Skin of body (tissue), 2 donors: Measurements from ENCODE around the gene GHR. TPM values are rescaled to one million over a fixed set of nuclear protein-coding genes. Genes with fewer than 3 reads are reported as not detected.
"Not testable (repeated sequence)": the region's sequence is repeated elsewhere in the genome, so short reads cannot be mapped to it uniquely, and the experiment has no call there.

Source experiments
- DNase-seq: peaks from one replicate; lab custom pipeline; 2025; lab: John Stamatoyannopoulos, UW
- total RNA-seq: library from RNA; depleted of rRNA; stranded (reverse); fragments of >200 nt; gene quantifications from one replicate; pipeline ENCODE4 v1.2.3, GENCODE V29; 2014

The GHR gene
- total RNA-seq, 1 donor from 2014 or later, result 25.4 TPM

- peak; percentile 66 for DNase-seq
Observed at GRCh38 chr5:42566652-42567295, 143.5 kb downstream of the GHR start.

GRCh38 chr5:42569325-42569724 is 146.1 kb downstream of the GHR start:
- no peak for DNase-seq

DNA sequence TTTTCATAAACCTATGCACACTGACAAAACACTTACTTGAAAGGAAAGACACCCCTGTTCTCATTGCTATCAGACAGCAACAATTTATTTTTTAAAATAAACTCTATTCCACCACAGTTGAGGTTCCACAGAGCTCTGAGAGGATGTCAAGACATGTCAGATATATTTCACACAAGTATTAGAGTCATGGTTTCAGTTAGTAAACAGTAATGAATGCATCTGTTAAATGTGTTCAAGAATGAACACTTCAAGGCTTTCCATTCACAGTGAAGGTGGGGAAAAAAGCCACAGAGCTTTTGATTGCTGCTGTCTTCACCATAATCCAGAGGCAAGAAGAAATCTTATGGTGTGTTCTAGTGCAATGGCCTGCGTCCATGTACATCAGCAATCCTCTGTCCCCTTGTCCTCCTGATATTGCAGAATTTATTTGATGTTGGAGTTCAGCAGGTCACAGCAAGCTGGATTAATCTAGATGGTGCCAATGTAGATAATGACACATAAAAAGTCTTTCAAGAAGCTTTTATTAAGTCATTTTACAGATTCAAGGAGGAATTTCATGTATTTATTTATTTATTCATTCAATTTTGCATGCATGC is 146.8 kb downstream of the GHR start:
- no peak for DNase-seq

DNA sequence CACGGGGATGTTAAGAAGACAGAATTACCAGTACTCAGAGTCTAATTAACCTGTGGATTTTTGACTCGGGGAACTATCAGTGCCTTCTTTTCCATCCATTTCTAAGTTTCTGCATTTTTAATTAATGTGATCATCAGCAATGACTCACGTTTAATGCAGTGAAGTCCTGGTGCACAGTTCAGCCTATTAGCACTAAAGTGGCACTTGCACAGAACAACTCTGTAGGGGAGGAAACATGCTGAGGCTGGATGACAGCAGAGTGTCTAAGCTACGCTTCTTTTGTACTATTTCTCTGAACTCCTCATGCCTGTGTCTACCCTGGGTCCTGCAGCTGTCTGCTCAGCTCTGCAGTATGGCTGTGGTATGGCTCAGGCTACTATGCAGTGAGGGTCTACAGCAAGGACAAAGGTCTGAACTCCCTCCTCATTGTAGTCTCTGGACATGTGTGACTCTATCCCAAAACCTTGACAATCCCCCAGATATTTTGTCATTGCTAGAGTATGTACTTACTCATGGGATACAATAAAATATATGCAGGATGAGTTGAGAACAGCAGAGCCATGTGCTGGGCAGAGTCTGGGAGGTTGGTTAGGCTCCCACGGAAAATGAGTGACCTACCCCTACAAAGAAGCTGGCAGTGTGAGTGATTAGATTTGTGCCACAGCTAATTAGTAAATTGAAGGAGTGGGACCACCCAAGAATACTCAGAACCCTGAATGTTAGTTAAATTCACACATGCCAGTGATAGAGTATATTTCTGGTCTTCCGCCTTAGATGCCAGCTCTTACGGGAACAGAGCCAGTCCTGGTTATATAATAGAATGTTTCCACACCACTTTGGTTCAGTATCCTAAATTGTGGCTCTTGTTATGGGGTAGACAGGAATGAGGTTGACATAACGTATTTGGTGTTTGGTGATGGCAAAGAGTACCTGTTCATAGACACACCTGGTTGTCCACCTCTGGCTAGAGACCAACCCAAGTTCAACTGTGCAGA is 148.0 kb downstream of the GHR start:
- DNase-seq, result no peak

DNA sequence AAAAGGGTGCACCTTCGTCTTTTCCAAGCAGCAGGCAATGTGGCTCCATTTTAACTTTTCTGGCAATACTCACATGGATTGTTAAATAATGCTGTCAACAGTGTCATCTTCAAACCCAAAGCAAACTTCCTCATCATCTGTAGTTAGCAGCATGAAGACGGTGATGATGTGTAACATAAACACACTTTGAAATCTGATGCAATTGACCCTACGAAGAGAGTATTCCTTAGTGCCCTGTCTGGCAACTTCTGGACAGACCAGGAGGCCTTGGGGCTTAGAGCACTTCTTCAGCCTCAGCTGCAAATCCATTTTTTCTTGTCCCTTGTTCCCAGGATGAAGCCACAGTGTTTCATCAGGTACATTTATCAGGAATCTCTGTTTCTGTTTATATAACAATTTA is 149.1 kb downstream of the GHR start:
- no peak for DNase-seq

- no peak for DNase-seq
Observed at GRCh38 chr5:42573386-42573785, 150.1 kb downstream of the GHR start.

DNA sequence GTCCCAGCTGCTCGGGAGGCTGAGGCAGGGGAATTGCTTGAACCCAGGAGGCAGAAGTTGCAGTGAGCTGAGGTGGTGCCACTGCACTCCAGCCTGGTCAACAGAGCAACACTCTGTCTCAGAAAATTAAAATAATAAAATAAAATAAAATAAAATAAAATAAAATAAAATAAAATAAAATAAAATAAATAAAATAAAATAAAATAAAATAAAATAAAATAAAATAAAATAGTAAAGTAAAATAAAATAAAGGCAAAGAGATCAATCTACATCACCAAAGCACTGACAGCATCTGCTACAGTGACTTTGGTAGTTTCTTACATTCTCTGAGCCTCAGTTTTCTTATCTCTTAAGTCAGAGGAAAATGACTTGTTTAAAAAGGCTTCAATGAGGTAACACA is 152.7 kb downstream of the GHR start:
- not testable (repeated sequence) for DNase-seq

DNA sequence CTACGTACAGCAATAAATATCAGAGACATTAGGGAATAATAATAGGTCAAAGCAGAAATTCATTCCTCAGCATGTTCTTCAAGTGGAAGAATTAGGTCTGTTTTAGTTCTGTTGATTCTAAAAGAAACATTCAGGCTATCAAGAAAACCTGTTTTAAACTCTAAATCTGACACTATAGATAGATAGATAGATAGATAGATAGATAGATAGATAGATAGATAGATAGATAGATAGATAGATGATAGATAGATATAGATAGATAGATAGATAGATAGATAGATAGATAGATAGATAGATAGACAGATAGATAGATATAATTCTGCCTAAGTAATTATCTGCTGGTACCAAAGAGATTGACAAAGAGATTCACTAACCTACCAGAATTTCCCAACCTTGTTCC is 155.7 kb downstream of the GHR start:
- DNase-seq, result not testable (repeated sequence)

GRCh38 chr5:42579320-42579719 is 156.1 kb downstream of the GHR start:
- no peak for DNase-seq

GRCh38 chr5:42581845-42582244 is 158.6 kb downstream of the GHR start:
- DNase-seq, result no peak

- DNase-seq, result no peak
Observed at GRCh38 chr5:42582723-42583122, 159.5 kb downstream of the GHR start.

DNA sequence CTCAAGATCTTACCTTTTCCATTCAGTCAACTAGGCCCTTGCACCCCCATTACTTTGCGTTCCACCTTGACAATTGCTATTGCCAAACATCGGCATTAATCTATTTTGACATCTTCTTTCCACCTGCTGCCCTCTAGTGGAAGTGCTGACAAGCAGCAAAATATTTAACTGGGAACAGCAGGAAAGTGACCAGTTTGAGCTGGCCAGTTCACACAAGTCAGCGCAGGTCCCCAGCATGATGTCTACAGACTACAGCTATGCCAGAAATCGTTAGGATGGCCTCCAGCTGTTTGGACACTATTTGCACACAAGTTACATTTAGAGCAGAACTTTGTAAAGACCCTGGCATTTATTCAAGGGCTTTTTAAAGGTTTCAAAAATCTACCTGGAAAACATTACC is 160.1 kb downstream of the GHR start:
- DNase-seq, result no peak

GRCh38 chr5:42586625-42587024 is 163.4 kb downstream of the GHR start:
- no peak for DNase-seq

DNA sequence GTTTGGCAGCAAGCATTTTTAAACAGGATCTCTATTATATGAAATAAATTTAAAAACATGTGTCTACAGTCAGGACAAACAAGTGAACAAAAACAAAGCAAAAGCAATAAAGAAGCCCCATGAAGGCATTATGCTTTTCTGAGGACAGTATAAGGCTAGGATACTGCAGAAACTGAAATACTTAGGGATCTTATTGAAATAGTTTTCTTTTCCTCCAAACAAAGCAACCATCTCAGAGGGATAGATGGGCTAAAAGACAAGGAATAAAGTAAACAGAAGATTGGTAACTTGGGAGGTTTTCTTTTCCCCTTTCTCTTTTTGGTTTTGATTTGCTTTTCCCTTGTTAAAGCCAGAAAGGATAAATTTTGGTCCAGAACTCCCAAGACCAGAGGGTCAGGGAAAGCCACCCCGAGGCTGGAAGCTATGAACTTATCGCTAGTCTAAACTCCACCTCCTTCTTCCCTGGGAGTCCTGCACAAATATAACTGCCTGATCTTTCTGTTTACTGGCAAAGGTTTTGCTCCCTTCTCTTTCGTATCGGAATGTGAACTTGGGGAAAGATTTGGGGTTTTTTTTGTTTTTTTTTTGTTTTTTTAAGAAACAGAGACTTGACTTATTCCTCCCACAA is 164.0 kb downstream of the GHR start:
- peak; percentile 18 for DNase-seq

- DNase-seq, result no peak
Observed at GRCh38 chr5:42590566-42590965, 167.3 kb downstream of the GHR start.

DNA sequence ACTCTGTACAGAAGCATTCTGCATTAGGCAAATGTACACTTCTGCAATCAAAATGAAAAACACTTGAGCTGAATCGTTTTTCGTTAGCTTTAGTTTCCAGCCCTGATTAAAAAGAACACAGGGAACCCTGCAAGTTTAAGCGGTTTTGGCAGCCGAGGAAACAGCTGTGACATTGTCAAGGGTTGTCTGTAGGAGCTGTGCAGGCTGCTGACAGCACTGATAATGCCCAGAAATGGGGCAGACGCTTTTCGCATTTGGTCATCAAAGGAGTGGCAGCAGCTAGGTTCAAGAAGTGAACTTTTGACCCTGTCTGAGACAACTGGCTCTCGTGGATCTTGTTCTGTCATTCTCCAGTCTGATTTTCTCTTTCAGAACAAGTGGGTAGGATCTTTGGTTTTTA is 167.8 kb downstream of the GHR start:
- DNase-seq, result no peak

DNA sequence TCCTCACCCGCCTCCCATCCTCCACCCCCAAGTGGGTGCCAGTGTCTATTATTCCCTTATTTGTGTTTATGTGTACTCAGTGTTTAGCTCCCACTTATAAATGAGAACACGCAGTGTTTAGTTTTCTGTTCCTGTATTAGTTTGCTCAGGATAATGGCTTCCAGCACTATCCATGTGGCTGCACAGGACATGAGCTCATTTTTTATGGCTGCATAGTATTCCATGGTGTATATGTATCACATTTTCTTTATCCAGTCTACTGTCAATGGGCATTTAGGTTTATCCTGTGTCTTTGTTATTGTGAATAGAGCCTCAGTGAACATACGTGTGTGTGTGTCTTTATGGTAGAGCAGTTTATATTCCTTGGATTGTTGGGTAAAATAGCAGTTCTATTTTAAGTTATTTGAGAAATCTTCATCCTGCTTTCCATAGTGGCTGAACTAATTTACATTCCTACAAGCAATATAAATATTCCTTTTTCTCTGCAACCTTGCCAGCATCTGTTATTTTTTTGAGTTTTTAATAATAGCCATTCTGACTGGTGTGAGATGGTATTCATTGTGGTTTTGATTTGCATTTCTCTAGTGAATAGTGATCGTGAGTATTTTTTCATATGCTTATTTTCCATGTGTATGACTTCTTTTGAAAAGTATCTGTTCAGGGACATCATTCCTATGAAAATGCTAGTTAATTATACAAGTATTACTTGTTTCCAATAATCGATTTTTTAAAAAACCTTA is 169.3 kb downstream of the GHR start:
- no peak for DNase-seq

DNA sequence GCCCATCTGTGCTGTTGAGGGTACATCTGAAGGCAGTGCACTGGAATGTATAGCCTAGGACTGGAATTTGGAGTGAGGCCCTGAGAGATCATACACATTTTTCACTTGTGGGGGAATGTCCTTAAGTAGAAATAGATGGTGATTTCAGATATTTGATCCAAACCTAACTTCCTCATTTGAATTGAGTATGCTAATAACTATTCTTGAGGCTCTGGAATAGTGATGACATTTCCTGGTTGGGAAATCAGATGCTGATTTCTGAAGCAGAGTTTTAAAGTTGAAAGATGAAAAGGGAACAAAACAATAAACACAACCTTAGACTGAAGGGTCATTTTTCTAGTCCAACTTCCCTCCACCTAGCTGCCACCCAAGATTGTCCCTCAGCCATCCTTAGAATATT is 170.4 kb downstream of the GHR start:
- DNase-seq, result no peak

DNA sequence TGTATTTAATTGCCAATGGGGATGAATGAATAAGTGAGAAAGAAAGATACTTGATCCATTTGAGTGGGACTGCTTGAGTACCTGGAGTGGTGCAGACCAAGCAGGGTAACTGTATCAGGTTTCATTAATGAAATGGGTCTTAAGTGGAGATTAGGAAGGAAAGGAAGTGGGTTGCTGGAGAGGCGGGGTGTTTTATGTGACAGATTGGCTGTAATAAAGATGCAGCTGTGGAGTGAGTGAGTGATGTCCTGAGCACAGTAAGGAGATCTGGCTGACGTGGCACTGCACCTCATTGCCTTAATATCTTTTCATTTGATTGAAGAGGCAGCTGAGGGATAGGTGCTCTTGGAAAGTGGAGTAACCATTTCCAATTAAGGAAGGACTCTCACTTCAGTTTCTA is 172.4 kb downstream of the GHR start:
- no peak for DNase-seq

GRCh38 chr5:42596817-42597216 is 173.6 kb downstream of the GHR start:
- no peak for DNase-seq

DNA sequence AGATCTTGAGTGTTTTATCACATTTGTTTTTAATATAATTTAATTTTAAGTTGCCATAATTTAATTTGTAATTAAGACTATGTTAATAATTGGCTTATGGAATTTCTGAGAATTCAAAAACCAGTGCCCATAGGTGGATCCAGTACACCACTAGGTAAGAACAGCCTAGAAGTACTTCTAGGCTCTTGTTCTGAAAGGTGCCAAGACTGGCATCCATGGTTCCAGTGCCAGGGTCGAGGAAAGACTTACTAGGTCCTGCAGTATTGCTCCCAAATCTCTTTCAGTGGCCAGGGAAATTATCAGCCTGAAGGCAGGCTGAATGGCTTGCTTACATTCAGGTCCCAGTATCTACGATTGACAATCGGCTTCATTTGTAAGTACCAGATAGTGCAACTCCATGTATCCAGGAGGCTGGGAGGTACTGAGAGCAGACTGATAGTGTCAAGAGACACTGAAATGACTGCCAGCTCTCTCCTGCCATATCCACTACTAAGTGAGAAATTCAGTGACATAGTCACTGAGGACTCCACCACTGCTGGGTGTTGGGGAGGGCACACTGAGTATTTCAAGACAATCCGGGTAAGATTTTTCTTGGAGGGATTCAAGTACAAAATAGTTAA is 174.2 kb downstream of the GHR start:
- no peak for DNase-seq
